Liver (tissue), 9 donors: Measurements from ENCODE around the gene HTR3C. TPM values are rescaled to one million over a fixed set of nuclear protein-coding genes. Genes with fewer than 3 reads are reported as not detected.
"Not testable (repeated sequence)": the region's sequence is repeated elsewhere in the genome, so short reads cannot be mapped to it uniquely, and the experiment has no call there.

Experiments
- DNase-seq: peaks from one replicate; pipeline ENCODE4 v3.0.0-alpha.2; 2017; ENCODE audit warnings: low spot score
- H3K27ac ChIP-seq, 2 donors: one replicate each; pipeline ENCODE4 v1.7.0; 2013; ENCODE audit warnings: inconsistent platforms in 2 of 2, low read length in 2 of 2, control low read depth in 1 of 2, low read depth in 1 of 2, mild to moderate bottlenecking in 1 of 2
- H3K27me3 ChIP-seq, 4 donors: one replicate each; pipeline versions ENCODE4 v1.6.1 to v1.7.0; 2013; ENCODE audit warnings: low read length in 3 of 4, inconsistent platforms in 1 of 4, mild to moderate bottlenecking in 1 of 4, moderate library complexity in 1 of 4; ENCODE audit not compliant: control insufficient read depth in 4 of 4, insufficient read depth in 4 of 4
- H3K36me3 ChIP-seq, 4 donors: one replicate each; pipeline versions ENCODE4 v1.6.1 to v1.7.0; 2013; ENCODE audit warnings: low read length in 3 of 4, mild to moderate bottlenecking in 3 of 4, low read depth in 1 of 4, moderate library complexity in 1 of 4; ENCODE audit not compliant: control insufficient read depth in 4 of 4, insufficient read depth in 3 of 4
- H3K4me1 ChIP-seq, 4 donors: one replicate each; pipeline versions ENCODE4 v1.6.1 to v1.7.0; 2013; ENCODE audit warnings: low read length in 3 of 4, mild to moderate bottlenecking in 3 of 4, moderate library complexity in 1 of 4; ENCODE audit not compliant: control insufficient read depth in 4 of 4, insufficient read depth in 4 of 4
- H3K4me3 ChIP-seq, 3 donors: one replicate each; pipeline versions ENCODE4 v1.6.1 to v1.7.0; 2013; ENCODE audit warnings: low read length in 3 of 3, control low read depth in 1 of 3, low read depth in 1 of 3, mild to moderate bottlenecking in 1 of 3
- H3K9ac ChIP-seq, 2 donors: one replicate each; pipeline ENCODE4 v1.7.0; 2013; ENCODE audit warnings: low read length in 2 of 2, mild to moderate bottlenecking in 2 of 2, moderate library complexity in 2 of 2, control low read depth in 1 of 2, low read depth in 1 of 2
- H3K9me3 ChIP-seq, 4 donors: one replicate each; pipeline versions ENCODE4 v1.6.1 to v1.7.0; 2013; ENCODE audit warnings: low read length in 3 of 4; ENCODE audit not compliant: control insufficient read depth in 4 of 4
- ATF3 ChIP-seq: IDR thresholded peaks from 2 replicates; pipeline ENCODE4 v1.6.1; 2016; ENCODE audit warnings: antibody characterized with exemption
- CTCF ChIP-seq: fragments of 150-350 bp; IDR thresholded peaks from 2 replicates; pipeline ENCODE4 v1.5.1; 2017; ENCODE audit warnings: improper control_type of control experiment, low read depth, low read length; ENCODE audit not compliant: missing input control
- EGR1 ChIP-seq, 2 donors: IDR thresholded peaks; 2 replicates each; pipeline ENCODE4 v1.6.1; 2016 to 2018; ENCODE audit warnings: antibody characterized with exemption in 2 of 2, low read depth in 2 of 2
- FOXA1 ChIP-seq: IDR thresholded peaks from 2 replicates; pipeline ENCODE4 v1.6.1; 2016; ENCODE audit warnings: antibody characterized with exemption
- JUND ChIP-seq, 2 donors: IDR thresholded peaks; 2 replicates each; pipeline ENCODE4 v1.6.1; 2016; ENCODE audit warnings: antibody characterized with exemption in 2 of 2
- MAX ChIP-seq: IDR thresholded peaks from 2 replicates; pipeline ENCODE4 v1.6.1; 2016; ENCODE audit warnings: antibody characterized with exemption
- NR2F2 ChIP-seq: IDR thresholded peaks from 2 replicates; pipeline ENCODE4 v1.6.1; 2016; ENCODE audit warnings: antibody characterized with exemption
- RAD21 ChIP-seq, 2 donors: IDR thresholded peaks; 2 replicates each; pipeline ENCODE4 v1.6.1; 2016; ENCODE audit warnings: antibody characterized with exemption in 2 of 2, mild to moderate bottlenecking in 2 of 2
- REST ChIP-seq: IDR thresholded peaks from 2 replicates; pipeline ENCODE4 v1.6.1; 2016; ENCODE audit warnings: antibody characterized with exemption, mild to moderate bottlenecking
- RXRA ChIP-seq, 2 donors: IDR thresholded peaks; 2 replicates each; pipeline ENCODE4 v1.6.1; 2017 to 2018; ENCODE audit warnings: antibody characterized with exemption in 2 of 2, mild to moderate bottlenecking in 1 of 2
- SP1 ChIP-seq: IDR thresholded peaks from 2 replicates; pipeline ENCODE4 v1.6.1; 2018; ENCODE audit warnings: antibody characterized with exemption, mild to moderate bottlenecking
- YY1 ChIP-seq: IDR thresholded peaks from 2 replicates; pipeline ENCODE4 v1.6.1; 2016; ENCODE audit warnings: antibody characterized with exemption, mild to moderate bottlenecking
- WGBS: extraction: QIAGEN DNeasy Blood & Tissue Kit; methylation state at CpG from one replicate; pipeline ENCODE4 v1.1.7; 2013; 5-methylcytosine and 5-hydroxymethylcytosine counted together
- polyA plus RNA-seq, 2 donors: library from polyadenylated mRNA; stranded (reverse) in 1 of 2; unstranded in 1 of 2; fragments of 200-250 nt in 1 of 2; fragments of >200 nt in 1 of 2; fragmentation: Nextera tagmentation in 1 of 2; extraction: Ambion mirVana in 1 of 2; gene quantifications; one replicate each; pipeline versions ENCODE4 v1.2.1 to v1.2.3, GENCODE V29; 2013 to 2015
- total RNA-seq, 2 donors: library from RNA; depleted of rRNA; stranded (reverse); fragments of >200 nt; gene quantifications; one replicate each; pipeline ENCODE4 v1.2.3, GENCODE V29; 2014
- donor health status: healthy.
- donor health status: healthy.
- donor health status: healthy.
- donor health status: healthy.
- donor health status: healthy.

The HTR3C gene
- total and polyA plus RNA-seq, 4 donors: not detected

- Histone ChIP-seq H3K27ac (no peak overlapping the region), H3K4me3 (no peak overlapping the region), H3K4me1 (no peaks in the 10 kb centered on the region), H3K36me3 (no peaks in the 10 kb centered on the region), H3K9me3 (no peaks in the 10 kb centered on the region), H3K9ac (no peak overlapping the region), H3K27me3 (no peaks in the 10 kb centered on the region)
- WGBS: 72% methylated on average over 6 of the region's 6 CpGs
- no peak for DNase-seq
- no peak for TF ChIP-seq MAX
- TF ChIP-seq RXRA (IDR thresholded peaks at IDR 0.05): no peak
- TF ChIP-seq RAD21 (IDR thresholded peaks at IDR 0.05): no peak
- no peak for TF ChIP-seq SP1
- no peak for TF ChIP-seq EGR1 (IDR thresholded peaks at IDR 0.05; ENCODE audit: low read depth in 2 of 2)
- TF ChIP-seq REST: no peak
- TF ChIP-seq ATF3: no peak
- no peak for TF ChIP-seq JUND (IDR thresholded peaks at IDR 0.05)
Observed at GRCh38 chr3:184067573-184068055, 14.8 kb downstream of the HTR3C start.

- DNase-seq: no peak
- Histone ChIP-seq H3K4me3 (no peak overlapping the region), H3K36me3 (no peaks in the 10 kb centered on the region), H3K9me3 (no peaks in the 10 kb centered on the region), H3K9ac (no peak overlapping the region), H3K27me3 (no peaks in the 10 kb centered on the region), H3K27ac (no peak overlapping the region), H3K4me1 (no peaks in the 10 kb centered on the region)
- 92% methylated on average over 5 of the region's 5 CpGs for WGBS
- TF ChIP-seq MAX (no peak), FOXA1 (no peak), NR2F2 (no peak), CTCF (no peak), YY1 (no peak)
Observed at GRCh38 chr3:184068344-184068743, 15.5 kb downstream of the HTR3C start.

GRCh38 chr3:184071142-184071541 lies 18.3 kb downstream of the HTR3C start:
- H3K27me3 ChIP-seq, H3K27ac ChIP-seq, H3K9ac ChIP-seq, H3K36me3 ChIP-seq, H3K4me1 ChIP-seq, DNase-seq, H3K4me3 ChIP-seq, H3K9me3 ChIP-seq: not testable (repeated sequence)
- WGBS: 88% methylated on average over 7 of the region's 7 CpGs
